Kidney epithelial cell (primary cell): ENCODE results near the gene P2RX1. TPM values are rescaled to one million over a fixed set of nuclear protein-coding genes. Genes with fewer than 3 reads are reported as not detected.

ENCODE experiments used
- DNase-seq: peaks from one replicate; pipeline ENCODE4 v3.0.0-alpha.2; 2010; ENCODE audit warnings: low read depth
- H3K27me3 ChIP-seq: 2 replicates; pipeline ENCODE4 v1.6.0; 2011; ENCODE audit warnings: low read length; ENCODE audit not compliant: control insufficient read depth, insufficient read depth
- H3K36me3 ChIP-seq: 2 replicates; pipeline ENCODE4 v1.5.1; 2011; ENCODE audit warnings: low read length; ENCODE audit not compliant: control insufficient read depth, insufficient read depth
- H3K4me3 ChIP-seq: 2 replicates; pipeline ENCODE4 v1.5.1; 2011; ENCODE audit warnings: low read depth, mild to moderate bottlenecking, control low read depth, low read length
- CTCF ChIP-seq: IDR thresholded peaks from 2 replicates; pipeline ENCODE4 v1.5.1; 2011; ENCODE audit warnings: mild to moderate bottlenecking, moderate library complexity, low read length, control low read depth, inconsistent platforms; ENCODE audit not compliant: insufficient read depth, poor library complexity, severe bottlenecking
- total RNA-seq: library from RNA; depleted of rRNA; stranded (reverse); fragments of >200 nt; gene quantifications from 2 replicates; pipeline ENCODE4 v1.2.3, GENCODE V29; 2015

P2RX1 gene
- total RNA-seq, 1 donor from 2014 or later, result not detected

GRCh38 chr17:3895354-3895753 lies 20.9 kb downstream of the P2RX1 start:
- Histone ChIP-seq H3K27me3 (peaks cover 3% of the 10 kb centered on the region), H3K4me3 (no peak overlapping the region), H3K36me3 (no peaks in the 10 kb centered on the region)
- no peak for DNase-seq
- no peak for TF ChIP-seq CTCF

DNA sequence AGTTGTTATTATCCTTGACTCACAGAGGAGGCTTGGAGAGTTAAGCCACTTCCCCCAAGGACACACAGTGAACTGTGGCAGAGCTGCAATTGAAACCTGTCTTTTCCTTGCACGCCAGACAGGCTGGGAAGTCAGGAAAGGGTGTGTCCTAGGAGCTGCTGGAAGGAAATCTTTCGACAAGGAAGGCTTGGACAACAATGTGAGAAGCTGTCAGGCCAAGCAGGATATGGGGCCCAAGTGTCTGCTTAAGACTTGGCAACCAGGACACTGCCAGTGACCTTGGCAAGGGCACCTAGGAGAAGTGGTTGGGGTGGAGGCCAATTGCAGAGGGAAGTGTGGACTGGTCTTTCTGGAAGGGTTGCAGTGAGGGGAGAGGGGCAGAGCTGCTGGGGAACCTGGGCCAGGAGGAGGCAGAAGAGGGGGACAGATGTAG lies 21.3 kb downstream of the P2RX1 start:
- Histone ChIP-seq H3K27me3 (peaks cover 3% of the 10 kb centered on the region), H3K4me3 (no peak overlapping the region), H3K36me3 (no peaks in the 10 kb centered on the region)
- no peak for TF ChIP-seq CTCF
- no peak for DNase-seq

DNA sequence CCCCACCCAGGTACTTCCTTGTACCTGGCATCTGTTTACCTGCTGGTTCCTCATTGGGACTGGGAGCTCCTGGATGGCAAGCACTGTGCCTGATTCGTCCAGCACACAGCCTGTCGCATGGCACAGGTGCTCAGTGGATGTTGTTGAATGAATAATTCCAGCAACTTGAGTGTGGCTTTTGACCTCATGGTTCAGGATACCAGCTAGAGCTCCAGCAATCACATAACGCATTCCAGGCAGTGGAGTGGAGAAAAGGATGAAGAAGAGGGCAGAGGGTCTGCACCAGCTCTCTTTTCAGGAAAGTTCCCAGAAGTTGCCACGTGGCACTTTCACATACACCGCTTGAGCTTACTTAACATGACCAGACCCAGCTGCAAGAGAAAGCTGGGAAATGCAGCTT lies 22.1 kb downstream of the P2RX1 start:
- TF ChIP-seq CTCF, result no peak
- no peak for DNase-seq
- H3K36me3 ChIP-seq, result no peaks in the 10 kb centered on the region
- peaks cover 2% of the 10 kb centered on the region for H3K27me3 ChIP-seq
- H3K4me3 ChIP-seq, result no peak overlapping the region

DNA sequence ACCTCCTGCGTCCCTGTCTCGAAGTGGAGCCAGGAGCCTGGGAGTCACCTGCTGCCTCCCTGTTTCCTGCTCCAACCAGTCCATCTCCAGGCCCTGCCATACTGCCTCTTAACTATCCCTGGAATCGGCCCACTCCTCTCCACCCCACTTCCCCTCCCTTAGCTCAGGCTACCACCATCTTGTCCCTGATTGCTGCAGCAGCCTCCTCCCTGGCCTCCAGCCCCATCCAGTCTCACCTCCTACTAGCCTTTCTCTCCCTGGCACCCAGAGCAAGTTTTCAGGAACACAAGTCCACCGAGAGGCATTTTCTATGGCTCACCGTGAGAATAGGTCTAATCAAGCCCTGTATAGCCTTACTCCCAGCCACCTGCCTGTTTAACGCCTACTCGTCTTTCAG lies 22.5 kb downstream of the P2RX1 start:
- Histone ChIP-seq H3K36me3 (no peaks in the 10 kb centered on the region), H3K4me3 (no peak overlapping the region), H3K27me3 (no peaks in the 10 kb centered on the region)
- TF ChIP-seq CTCF, result no peak
- DNase-seq, result no peak

GRCh38 chr17:3893003-3893719 lies 23.1 kb downstream of the P2RX1 start, which contains the start of gene CAMKK1:
TSS of gene CAMKK1 (minus strand) at chr17:3893053. CDS start at chr17:3885687, 7,366 bp downstream.
- H3K36me3 ChIP-seq, result no peaks in the 10 kb centered on the region
- peak within 1 kb of the TSS; percentile 60 for H3K4me3 ChIP-seq
- no peak for DNase-seq
- H3K27me3 ChIP-seq, result no peaks in the 10 kb centered on the region
- no peak for TF ChIP-seq CTCF
